Mononuclear cell (primary cell): ENCODE measurements around the gene KIF25. TPM values are rescaled to one million over a fixed set of nuclear protein-coding genes. Genes with fewer than 3 reads are reported as not detected.

Experiments
- H3K27me3 ChIP-seq: 2 replicates; pipeline ENCODE4 v1.6.0; 2011; ENCODE audit warnings: low read length, control low read depth; ENCODE audit not compliant: insufficient read depth
- H3K4me1 ChIP-seq: 2 replicates; pipeline ENCODE4 v1.5.1; 2011; ENCODE audit warnings: mild to moderate bottlenecking, low read length, control low read depth; ENCODE audit not compliant: insufficient read depth
- H3K4me3 ChIP-seq: 2 replicates; pipeline ENCODE4 v1.5.1; 2011; ENCODE audit warnings: mild to moderate bottlenecking, low read length, moderate library complexity
- H3K9me3 ChIP-seq: 2 replicates; pipeline ENCODE4 v1.5.1; 2011; ENCODE audit warnings: low read depth, mild to moderate bottlenecking, control low read depth, low read length
- total RNA-seq: library from RNA; depleted of rRNA; stranded (reverse); fragments of >200 nt; gene quantifications from one replicate; pipeline ENCODE4 v1.2.3, GENCODE V29; 2012

The KIF25 gene
- not detected for total RNA-seq

- no peaks in the 10 kb centered on the region for H3K27me3 ChIP-seq
- H3K4me3 ChIP-seq = no peak within 1 kb of the TSS
- no peaks in the 10 kb centered on the region for H3K9me3 ChIP-seq
- H3K4me1 ChIP-seq = no peaks in the 10 kb centered on the region
Measured at GRCh38 chr6:167997642-167998041, at the start of gene KIF25. Gene KIF25 (plus strand): TSS chr6:167997671. CDS start chr6:168029586, 31,915 bp downstream.

GRCh38 chr6:167947716-167948115, 49.8 kb upstream of the KIF25 start:
- Histone ChIP-seq H3K4me3 (no peak overlapping the region), H3K9me3 (no peaks in the 10 kb centered on the region), H3K4me1 (no peaks in the 10 kb centered on the region), H3K27me3 (no peaks in the 10 kb centered on the region)

DNA sequence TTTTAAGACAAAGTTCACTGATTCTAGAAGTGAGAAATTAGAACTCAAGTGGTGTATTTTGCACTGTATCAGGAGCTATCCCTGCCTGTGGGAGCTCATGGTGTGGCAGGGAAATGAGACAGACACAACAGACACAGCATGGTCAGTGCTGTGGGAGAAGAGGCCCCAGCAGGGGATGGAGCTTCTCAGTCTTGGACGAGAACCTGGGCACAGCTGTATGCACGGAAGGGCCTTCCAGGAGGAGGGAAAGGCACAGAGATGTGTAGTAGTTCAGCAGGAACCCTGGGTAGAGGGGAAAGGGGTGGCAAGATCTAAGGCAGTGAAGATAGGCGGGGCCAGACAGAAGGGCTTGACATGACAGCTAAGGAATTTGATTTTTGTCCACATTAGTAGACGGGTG, 48.8 kb upstream of the KIF25 start:
- H3K27me3 ChIP-seq = no peaks in the 10 kb centered on the region
- H3K9me3 ChIP-seq = no peaks in the 10 kb centered on the region
- no peaks in the 10 kb centered on the region for H3K4me1 ChIP-seq
- no peak overlapping the region for H3K4me3 ChIP-seq

- Histone ChIP-seq H3K27me3 (no peaks in the 10 kb centered on the region), H3K4me1 (no peaks in the 10 kb centered on the region), H3K4me3 (no peak overlapping the region), H3K9me3 (no peaks in the 10 kb centered on the region)
Measured at GRCh38 chr6:167949121-167949684, 48.3 kb upstream of the KIF25 start.

- no peaks in the 10 kb centered on the region for H3K9me3 ChIP-seq
- H3K4me1 ChIP-seq = no peaks in the 10 kb centered on the region
- no peaks in the 10 kb centered on the region for H3K27me3 ChIP-seq
- no peak overlapping the region for H3K4me3 ChIP-seq
Measured at GRCh38 chr6:167951781-167952511, 45.5 kb upstream of the KIF25 start.

- Histone ChIP-seq H3K4me3 (no peak overlapping the region), H3K9me3 (no peaks in the 10 kb centered on the region), H3K4me1 (no peaks in the 10 kb centered on the region), H3K27me3 (no peaks in the 10 kb centered on the region)
Measured at GRCh38 chr6:167952512-167952859, 45.0 kb upstream of the KIF25 start.

DNA sequence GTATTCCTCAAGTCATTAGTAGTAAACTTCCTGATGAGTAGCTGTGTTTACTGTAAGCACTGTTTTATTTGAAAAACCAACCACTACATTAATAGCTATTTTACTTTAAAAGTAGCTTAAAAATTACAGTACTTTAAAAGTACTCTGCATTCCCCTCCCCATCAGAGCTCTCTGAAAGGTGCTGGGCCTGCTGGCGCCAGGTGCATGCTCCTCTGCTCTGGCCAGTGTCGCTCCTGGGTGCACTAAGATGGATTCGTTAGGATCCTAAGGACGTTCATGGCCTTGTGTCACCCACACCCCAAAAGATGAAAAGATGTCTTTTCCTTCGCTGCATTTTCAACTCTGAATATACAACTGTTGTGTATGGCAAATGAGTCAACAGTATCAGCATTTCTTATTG, 43.9 kb upstream of the KIF25 start:
- Histone ChIP-seq H3K27me3 (no peaks in the 10 kb centered on the region), H3K4me1 (no peaks in the 10 kb centered on the region), H3K4me3 (no peak overlapping the region), H3K9me3 (no peaks in the 10 kb centered on the region)

GRCh38 chr6:167954151-167954550, 43.3 kb upstream of the KIF25 start:
- no peak overlapping the region for H3K4me3 ChIP-seq
- no peaks in the 10 kb centered on the region for H3K4me1 ChIP-seq
- no peaks in the 10 kb centered on the region for H3K9me3 ChIP-seq
- no peaks in the 10 kb centered on the region for H3K27me3 ChIP-seq

- no peak overlapping the region for H3K4me3 ChIP-seq
- no peaks in the 10 kb centered on the region for H3K4me1 ChIP-seq
- H3K9me3 ChIP-seq = no peaks in the 10 kb centered on the region
- no peaks in the 10 kb centered on the region for H3K27me3 ChIP-seq
Measured at GRCh38 chr6:167956491-167956890, 41.0 kb upstream of the KIF25 start.

GRCh38 chr6:167956983-167957492, 40.4 kb upstream of the KIF25 start:
- Histone ChIP-seq H3K4me1 (no peaks in the 10 kb centered on the region), H3K4me3 (no peak overlapping the region), H3K9me3 (no peaks in the 10 kb centered on the region), H3K27me3 (no peaks in the 10 kb centered on the region)

GRCh38 chr6:167957626-167958025, 39.8 kb upstream of the KIF25 start:
- Histone ChIP-seq H3K27me3 (no peaks in the 10 kb centered on the region), H3K9me3 (no peaks in the 10 kb centered on the region), H3K4me3 (no peak overlapping the region), H3K4me1 (no peaks in the 10 kb centered on the region)

DNA sequence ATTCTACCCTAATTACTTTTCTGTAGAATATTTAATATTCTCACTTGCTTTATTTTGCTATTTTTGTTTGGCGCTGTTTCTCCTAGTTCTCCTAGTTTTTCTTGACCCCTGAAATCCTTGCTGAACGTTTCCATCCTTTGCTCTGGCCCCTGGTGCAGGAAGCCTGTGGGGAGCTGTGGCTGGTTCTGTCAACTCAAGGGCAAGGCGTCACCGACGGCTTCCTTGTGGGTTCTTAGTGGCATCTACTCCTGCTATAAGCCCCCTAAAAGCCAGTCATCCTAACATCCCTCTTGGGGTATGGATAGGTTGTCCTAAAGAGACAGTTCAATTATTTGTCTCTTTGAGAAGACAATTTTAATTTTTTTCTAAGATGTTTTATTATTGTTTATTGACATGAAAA, 36.9 kb upstream of the KIF25 start:
- no peak overlapping the region for H3K4me3 ChIP-seq
- no peaks in the 10 kb centered on the region for H3K27me3 ChIP-seq
- H3K4me1 ChIP-seq = no peaks in the 10 kb centered on the region
- H3K9me3 ChIP-seq = no peaks in the 10 kb centered on the region

- Histone ChIP-seq H3K4me1 (no peaks in the 10 kb centered on the region), H3K27me3 (no peaks in the 10 kb centered on the region), H3K4me3 (no peak overlapping the region), H3K9me3 (no peaks in the 10 kb centered on the region)
Measured at GRCh38 chr6:167962711-167963110, 34.8 kb upstream of the KIF25 start.

- Histone ChIP-seq H3K4me1 (no peaks in the 10 kb centered on the region), H3K4me3 (no peak overlapping the region), H3K27me3 (no peaks in the 10 kb centered on the region), H3K9me3 (no peaks in the 10 kb centered on the region)
Measured at GRCh38 chr6:167963589-167964057, 33.8 kb upstream of the KIF25 start.

DNA sequence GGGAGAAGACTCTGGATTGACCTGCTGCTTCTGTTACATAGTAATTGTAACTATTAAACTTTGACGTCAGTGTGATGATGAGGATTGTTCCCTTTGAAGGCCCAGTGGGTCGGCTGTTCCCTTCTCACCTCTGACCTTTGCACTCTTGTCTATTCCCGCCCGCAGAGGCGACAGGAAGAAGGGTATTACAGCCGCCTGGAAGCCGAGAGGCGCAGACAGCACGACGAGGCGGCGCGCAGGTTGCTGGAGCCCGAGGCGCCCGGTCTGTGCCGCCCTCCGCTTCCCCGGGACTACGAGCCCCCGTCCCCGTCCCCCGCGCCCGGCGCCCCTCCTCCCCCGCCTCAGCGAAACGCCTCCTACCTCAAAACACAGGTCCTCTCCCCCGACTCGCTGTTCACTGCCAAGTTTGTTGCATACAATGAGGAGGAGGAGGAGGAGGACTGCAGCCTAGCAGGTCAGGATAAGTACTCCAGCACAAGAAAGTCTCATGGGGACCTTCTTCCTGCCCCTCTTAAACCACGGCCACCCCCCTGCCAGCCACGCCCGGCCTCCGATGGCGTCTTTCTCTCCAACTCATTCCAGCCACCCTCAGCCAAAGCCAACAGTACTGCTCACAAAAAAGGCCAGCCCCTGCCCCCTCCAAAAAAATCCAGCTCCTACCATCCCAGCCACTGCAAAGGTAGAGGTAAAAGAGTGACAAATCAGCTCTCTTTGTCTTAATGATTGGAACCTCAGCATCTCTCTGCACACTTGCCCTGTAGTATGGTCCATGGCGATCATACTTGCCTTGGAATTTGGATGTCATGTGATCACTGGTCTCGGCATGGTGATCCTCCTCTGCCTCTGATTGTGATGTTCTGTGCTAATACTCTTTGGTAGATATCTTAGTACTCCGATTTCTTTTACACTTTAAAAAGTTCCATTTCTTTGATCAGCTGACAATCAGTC, 31.6 kb upstream of the KIF25 start:
- no peaks in the 10 kb centered on the region for H3K27me3 ChIP-seq
- H3K4me3 ChIP-seq = no peak overlapping the region
- H3K9me3 ChIP-seq = no peaks in the 10 kb centered on the region
- no peaks in the 10 kb centered on the region for H3K4me1 ChIP-seq
